ENCODE data around the gene CPED1. TPM values are rescaled to one million over a fixed set of nuclear protein-coding genes. Genes with fewer than 3 reads are reported as not detected.

The CPED1 gene
- polyA plus RNA-seq, 1 donor from 2014 or later: not detected

- H3K4me3 ChIP-seq (ENCODE audit: low read length): no peak overlapping the region
- H3K27me3 ChIP-seq (ENCODE audit: insufficient read depth, low read depth, low read length): no peaks in the 10 kb centered on the region
- no peak overlapping the region for H3K4me2 ChIP-seq (ENCODE audit: low read length)
- no peaks in the 10 kb centered on the region for H4K20me1 ChIP-seq (ENCODE audit: insufficient read depth)
- H2AFZ ChIP-seq (ENCODE audit: low read depth, low read length): no peak overlapping the region
- no peaks in the 10 kb centered on the region for H3K9me3 ChIP-seq (ENCODE audit: low read length)
- H3F3A ChIP-seq (ENCODE audit: insufficient read depth, low read length, poor library complexity, severe bottlenecking): no peaks in the 10 kb centered on the region
- TF ChIP-seq TAF1 (IDR thresholded peaks at IDR 0.05; ENCODE audit: low read depth) (no peak), RAD21 (conservative IDR thresholded peaks at IDR 0.05) (no peak), SMC3 (conservative IDR thresholded peaks at IDR 0.05; ENCODE audit: poor library complexity) (no peak), MXI1 (conservative IDR thresholded peaks at IDR 0.05; ENCODE audit: poor library complexity, severe bottlenecking) (no peak), CTCF (IDR thresholded peaks at IDR 0.05; ENCODE audit: poor library complexity, severe bottlenecking) (no peak), EP300 (conservative IDR thresholded peaks at IDR 0.05; ENCODE audit: poor library complexity, severe bottlenecking) (no peak), EZH2 (IDR thresholded peaks at IDR 0.05; ENCODE audit: borderline replicate concordance, insufficient read depth, low read length, poor library complexity, severe bottlenecking) (no peak), REST (IDR thresholded peaks at IDR 0.05; ENCODE audit: borderline replicate concordance) (no peak), POLR2AphosphoS5 (IDR thresholded peaks at IDR 0.05) (no peak)
- H3K9ac ChIP-seq (ENCODE audit: low read length): no peak overlapping the region
- no peak overlapping the region for H3K27ac ChIP-seq (ENCODE audit: low read length)
- no peaks in the 10 kb centered on the region for H3K79me2 ChIP-seq (replicated peaks; ENCODE audit: insufficient read depth, low read length)
- no peaks in the 10 kb centered on the region for H3K36me3 ChIP-seq (ENCODE audit: insufficient read depth, low read length)
- H3K9me2 ChIP-seq (ENCODE audit: insufficient read depth, low read length): no peaks in the 10 kb centered on the region
Measured at GRCh38 chr7:121307021-121307574, 318.6 kb downstream of the CPED1 start.

- TF ChIP-seq EZH2 (IDR thresholded peaks at IDR 0.05; ENCODE audit: borderline replicate concordance, insufficient read depth, low read length, poor library complexity, severe bottlenecking) (no peak), POLR2AphosphoS5 (IDR thresholded peaks at IDR 0.05) (no peak), CTCF (IDR thresholded peaks at IDR 0.05; ENCODE audit: poor library complexity, severe bottlenecking) (no peak), RAD21 (conservative IDR thresholded peaks at IDR 0.05) (no peak), SMC3 (conservative IDR thresholded peaks at IDR 0.05; ENCODE audit: poor library complexity) (no peak), TAF1 (IDR thresholded peaks at IDR 0.05; ENCODE audit: low read depth) (no peak), EP300 (conservative IDR thresholded peaks at IDR 0.05; ENCODE audit: poor library complexity, severe bottlenecking) (no peak), MXI1 (conservative IDR thresholded peaks at IDR 0.05; ENCODE audit: poor library complexity, severe bottlenecking) (no peak), REST (IDR thresholded peaks at IDR 0.05; ENCODE audit: borderline replicate concordance) (no peak)
- Histone ChIP-seq H4K20me1 (ENCODE audit: insufficient read depth) (no peaks in the 10 kb centered on the region), H3K79me2 (replicated peaks; ENCODE audit: insufficient read depth, low read length) (no peaks in the 10 kb centered on the region), H3K27me3 (ENCODE audit: insufficient read depth, low read depth, low read length) (no peaks in the 10 kb centered on the region), H3K9me2 (ENCODE audit: insufficient read depth, low read length) (no peaks in the 10 kb centered on the region), H3K9me3 (ENCODE audit: low read length) (no peaks in the 10 kb centered on the region), H3K9ac (ENCODE audit: low read length) (no peak overlapping the region), H3K36me3 (ENCODE audit: insufficient read depth, low read length) (no peaks in the 10 kb centered on the region), H2AFZ (ENCODE audit: low read depth, low read length) (no peak overlapping the region), H3F3A (ENCODE audit: insufficient read depth, low read length, poor library complexity, severe bottlenecking) (no peaks in the 10 kb centered on the region), H3K4me3 (ENCODE audit: low read length) (no peak overlapping the region), H3K27ac (ENCODE audit: low read length) (no peak overlapping the region), H3K4me2 (ENCODE audit: low read length) (no peak overlapping the region)
Measured at GRCh38 chr7:121313220-121313792, 324.8 kb downstream of the CPED1 start.
